GM18907 (cell line): ENCODE data around the gene B3GNT3.

ENCODE experiments used
- ATAC-seq: cut with Tn5 transposase; IDR thresholded peaks from one replicate; pipeline ENCODE4 v1.9.1; 2021; ENCODE audit warnings: mild to moderate bottlenecking, moderate library complexity; ENCODE audit not compliant: unreplicated experiment

B3GNT3 gene

GRCh38 chr19:17794731-17795494 is at the start of gene B3GNT3:
Gene B3GNT3 (plus strand): TSS chr19:17795138. CDS start chr19:17807808, 12,670 bp downstream.
- no peak for ATAC-seq

- peak; percentile 59 for ATAC-seq
These were observed 47.5 kb upstream of the B3GNT3 start for GRCh38 chr19:17747205-17748098.

GRCh38 chr19:17748884-17749638 is 45.9 kb upstream of the B3GNT3 start:
- no peak for ATAC-seq

- no peak for ATAC-seq
These were observed 45.0 kb upstream of the B3GNT3 start for GRCh38 chr19:17749912-17750317.

- peak; percentile 40 for ATAC-seq
These were observed 43.6 kb upstream of the B3GNT3 start, which contains the start of gene FCHO1 for GRCh38 chr19:17751103-17751911. Gene FCHO1 (plus strand): TSS chr19:17751477. CDS start chr19:17755165, 3,688 bp downstream.

- no peak for ATAC-seq
These were observed 43.0 kb upstream of the B3GNT3 start for GRCh38 chr19:17751912-17752273.

GRCh38 chr19:17752865-17753639 is 41.9 kb upstream of the B3GNT3 start:
- ATAC-seq: no peak

- no peak for ATAC-seq
These were observed 41.0 kb upstream of the B3GNT3 start for GRCh38 chr19:17753976-17754375.

- ATAC-seq: peak; percentile 50
These were observed 40.1 kb upstream of the B3GNT3 start for GRCh38 chr19:17754634-17755442.

- ATAC-seq: no peak
These were observed 39.5 kb upstream of the B3GNT3 start for GRCh38 chr19:17755443-17755890.

- ATAC-seq: no peak
These were observed 38.8 kb upstream of the B3GNT3 start for GRCh38 chr19:17755977-17756670.

GRCh38 chr19:17757125-17757524 is 37.8 kb upstream of the B3GNT3 start:
- no peak for ATAC-seq

GRCh38 chr19:17758515-17758914 is 36.4 kb upstream of the B3GNT3 start:
- ATAC-seq: no peak

- no peak for ATAC-seq
These were observed 33.8 kb upstream of the B3GNT3 start for GRCh38 chr19:17761148-17761547.

- ATAC-seq: no peak
These were observed 32.3 kb upstream of the B3GNT3 start for GRCh38 chr19:17762505-17763229.

GRCh38 chr19:17764348-17764747 is 30.6 kb upstream of the B3GNT3 start:
- no peak for ATAC-seq

- ATAC-seq: no peak
These were observed 29.8 kb upstream of the B3GNT3 start for GRCh38 chr19:17765069-17765618.
